Measurements from ENCODE around the gene ALLC.

DNA sequence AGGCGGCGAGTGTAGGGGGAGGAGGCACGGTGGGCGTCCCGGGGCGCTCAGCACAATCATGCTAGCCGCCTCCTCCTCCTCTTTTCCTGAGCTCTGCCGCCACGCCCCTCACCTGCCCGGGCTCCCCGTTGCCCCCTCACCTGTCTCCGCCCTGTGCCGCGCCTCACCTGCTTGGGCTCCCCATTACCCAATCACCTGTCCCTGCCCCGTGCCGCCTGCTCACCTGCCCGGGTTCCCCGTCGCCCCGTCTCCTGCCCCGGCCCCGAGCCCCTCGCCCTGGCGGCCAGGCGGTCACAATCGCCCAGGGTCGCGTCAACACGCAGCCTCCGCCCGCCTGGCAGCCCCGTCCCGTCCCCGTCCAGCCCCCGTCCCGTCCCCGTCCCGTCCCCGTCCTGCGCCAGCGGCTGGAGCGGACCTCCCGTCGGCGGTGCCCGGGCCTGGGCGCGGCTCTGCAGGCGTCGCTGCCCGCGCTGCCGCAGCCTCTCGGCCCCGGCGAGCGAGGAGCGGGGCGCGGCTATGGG is 45.3 kb downstream of the ALLC start, which contains the start of gene DCDC2C:
- TF ChIP-seq, protein P1, sequence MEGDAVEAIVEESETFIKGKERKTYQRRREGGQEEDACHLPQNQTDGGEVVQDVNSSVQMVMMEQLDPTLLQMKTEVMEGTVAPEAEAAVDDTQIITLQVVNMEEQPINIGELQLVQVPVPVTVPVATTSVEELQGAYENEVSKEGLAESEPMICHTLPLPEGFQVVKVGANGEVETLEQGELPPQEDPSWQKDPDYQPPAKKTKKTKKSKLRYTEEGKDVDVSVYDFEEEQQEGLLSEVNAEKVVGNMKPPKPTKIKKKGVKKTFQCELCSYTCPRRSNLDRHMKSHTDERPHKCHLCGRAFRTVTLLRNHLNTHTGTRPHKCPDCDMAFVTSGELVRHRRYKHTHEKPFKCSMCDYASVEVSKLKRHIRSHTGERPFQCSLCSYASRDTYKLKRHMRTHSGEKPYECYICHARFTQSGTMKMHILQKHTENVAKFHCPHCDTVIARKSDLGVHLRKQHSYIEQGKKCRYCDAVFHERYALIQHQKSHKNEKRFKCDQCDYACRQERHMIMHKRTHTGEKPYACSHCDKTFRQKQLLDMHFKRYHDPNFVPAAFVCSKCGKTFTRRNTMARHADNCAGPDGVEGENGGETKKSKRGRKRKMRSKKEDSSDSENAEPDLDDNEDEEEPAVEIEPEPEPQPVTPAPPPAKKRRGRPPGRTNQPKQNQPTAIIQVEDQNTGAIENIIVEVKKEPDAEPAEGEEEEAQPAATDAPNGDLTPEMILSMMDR (IDR thresholded peaks at IDR 0.05 in 4 of 5, conservative IDR thresholded peaks at IDR 0.05 in 1 of 5), result no peak
- no peak for TF ChIP-seq POLR2A (IDR thresholded peaks at IDR 0.05)

Data from gastrocnemius medialis (tissue), 4 donors.